ENCODE measurements around the gene PDK2. TPM values are rescaled to one million over a fixed set of nuclear protein-coding genes. Genes with fewer than 3 reads are reported as not detected.
A peak's percentile ranks its signal among the peaks of the same experiment; 100 is the strongest.

PDK2 gene
- polyA plus RNA-seq, 3 donors = 103 to 125 (median 110) TPM

GRCh38 chr17:50090971-50091917 is 3.9 kb upstream of the PDK2 start:
- DNase-seq (ENCODE audit: extremely low read depth in 1 of 11, low read depth in 9 of 11, low spot score in 4 of 11) = no peak

- no peak for DNase-seq (ENCODE audit: extremely low read depth in 1 of 11, low read depth in 9 of 11, low spot score in 4 of 11)
Measured at GRCh38 chr17:50091918-50092285, 3.2 kb upstream of the PDK2 start.

GRCh38 chr17:50093246-50093645 is 1.9 kb upstream of the PDK2 start:
- no peak for DNase-seq (ENCODE audit: extremely low read depth in 1 of 11, low read depth in 9 of 11, low spot score in 4 of 11)

GRCh38 chr17:50093807-50094206 is 1.3 kb upstream of the PDK2 start:
- no peak for DNase-seq (ENCODE audit: extremely low read depth in 1 of 11, low read depth in 9 of 11, low spot score in 4 of 11)

GRCh38 chr17:50094243-50094752 is 853 bp upstream of the PDK2 start:
- DNase-seq (ENCODE audit: extremely low read depth in 1 of 11, low read depth in 9 of 11, low spot score in 4 of 11) = peak in 10 of 11 donors; percentile 83 to 95 (median 88)

GRCh38 chr17:50095626-50096037 is 481 bp downstream of the PDK2 start:
- no peak for DNase-seq (ENCODE audit: extremely low read depth in 1 of 11, low read depth in 9 of 11, low spot score in 4 of 11)

- DNase-seq (ENCODE audit: extremely low read depth in 1 of 11, low read depth in 9 of 11, low spot score in 4 of 11) = no peak
Measured at GRCh38 chr17:50096092-50096491, 941 bp downstream of the PDK2 start.

GRCh38 chr17:50096758-50097157 is 1.6 kb downstream of the PDK2 start:
- DNase-seq (ENCODE audit: extremely low read depth in 1 of 11, low read depth in 9 of 11, low spot score in 4 of 11) = no peak

- no peak for DNase-seq (ENCODE audit: extremely low read depth in 1 of 11, low read depth in 9 of 11, low spot score in 4 of 11)
Measured at GRCh38 chr17:50097455-50097854, 2.3 kb downstream of the PDK2 start.

GRCh38 chr17:50097926-50098325 is 2.8 kb downstream of the PDK2 start:
- DNase-seq (ENCODE audit: extremely low read depth in 1 of 11, low read depth in 9 of 11, low spot score in 4 of 11) = no peak

GRCh38 chr17:50098583-50098982 is 3.4 kb downstream of the PDK2 start:
- no peak for DNase-seq (ENCODE audit: extremely low read depth in 1 of 11, low read depth in 9 of 11, low spot score in 4 of 11)

GRCh38 chr17:50099003-50099402 is 3.9 kb downstream of the PDK2 start:
- no peak for DNase-seq (ENCODE audit: extremely low read depth in 1 of 11, low read depth in 9 of 11, low spot score in 4 of 11)

- no peak for DNase-seq (ENCODE audit: extremely low read depth in 1 of 11, low read depth in 9 of 11, low spot score in 4 of 11)
Measured at GRCh38 chr17:50100480-50100883, 5.3 kb downstream of the PDK2 start.

- DNase-seq (ENCODE audit: extremely low read depth in 1 of 11, low read depth in 9 of 11, low spot score in 4 of 11) = no peak
Measured at GRCh38 chr17:50100921-50101345, 5.8 kb downstream of the PDK2 start.

GRCh38 chr17:50101346-50102163 is 6.4 kb downstream of the PDK2 start:
- DNase-seq (ENCODE audit: extremely low read depth in 1 of 11, low read depth in 9 of 11, low spot score in 4 of 11) = peak in 1 of 11 donors; percentile 48

- DNase-seq (ENCODE audit: extremely low read depth in 1 of 11, low read depth in 9 of 11, low spot score in 4 of 11) = peak in 3 of 11 donors; percentile 42 to 80 (median 52)
Measured at GRCh38 chr17:50102164-50102991, 7.2 kb downstream of the PDK2 start.

GRCh38 chr17:50103252-50103651 is 8.1 kb downstream of the PDK2 start:
- no peak for DNase-seq (ENCODE audit: extremely low read depth in 1 of 11, low read depth in 9 of 11, low spot score in 4 of 11)

- no peak for DNase-seq (ENCODE audit: extremely low read depth in 1 of 11, low read depth in 9 of 11, low spot score in 4 of 11)
Measured at GRCh38 chr17:50103941-50104340, 8.8 kb downstream of the PDK2 start.

- DNase-seq (ENCODE audit: extremely low read depth in 1 of 11, low read depth in 9 of 11, low spot score in 4 of 11) = no peak
Measured at GRCh38 chr17:50105811-50106210, 10.7 kb downstream of the PDK2 start.

Data from renal cortex interstitium (tissue), 11 donors.